Measurements from ENCODE around the gene JADE2. TPM values are rescaled to one million over a fixed set of nuclear protein-coding genes. Genes with fewer than 3 reads are reported as not detected.

JADE2 gene
- total and polyA plus RNA-seq, 4 donors: 12.4 to 53.5 (median 20.3) TPM

DNA sequence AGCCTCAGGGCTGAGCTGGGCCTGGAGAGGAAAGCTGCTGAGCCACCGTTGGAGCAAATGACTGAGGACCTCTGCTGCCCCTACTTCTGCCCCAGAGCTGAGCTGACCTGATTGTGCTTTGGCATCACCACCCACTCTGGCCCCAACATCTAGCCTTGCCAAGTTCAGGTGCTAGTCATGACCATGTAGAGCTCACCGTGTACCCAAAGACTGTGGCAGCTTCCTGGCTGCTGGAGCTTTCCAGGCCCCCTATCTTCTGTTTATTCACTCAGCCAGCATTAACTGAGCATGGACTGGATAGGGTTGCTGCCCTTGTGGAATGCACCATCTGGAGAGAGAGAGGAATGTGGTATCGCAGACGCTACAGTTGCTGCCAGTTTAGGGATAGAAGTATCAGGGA lies 49.1 kb downstream of the JADE2 start:
- WGBS, 2 donors: 75 to 79% methylated on average over 4 of the region's 4 CpGs
- no peak for DNase-seq
- H3K9ac ChIP-seq (ENCODE audit: insufficient read depth in 1 of 2, low read length in 2 of 2): no peak overlapping the region
- H3K27ac ChIP-seq (ENCODE audit: low read depth in 1 of 2, low read length in 1 of 2): no peak overlapping the region
- TF ChIP-seq, protein P1, sequence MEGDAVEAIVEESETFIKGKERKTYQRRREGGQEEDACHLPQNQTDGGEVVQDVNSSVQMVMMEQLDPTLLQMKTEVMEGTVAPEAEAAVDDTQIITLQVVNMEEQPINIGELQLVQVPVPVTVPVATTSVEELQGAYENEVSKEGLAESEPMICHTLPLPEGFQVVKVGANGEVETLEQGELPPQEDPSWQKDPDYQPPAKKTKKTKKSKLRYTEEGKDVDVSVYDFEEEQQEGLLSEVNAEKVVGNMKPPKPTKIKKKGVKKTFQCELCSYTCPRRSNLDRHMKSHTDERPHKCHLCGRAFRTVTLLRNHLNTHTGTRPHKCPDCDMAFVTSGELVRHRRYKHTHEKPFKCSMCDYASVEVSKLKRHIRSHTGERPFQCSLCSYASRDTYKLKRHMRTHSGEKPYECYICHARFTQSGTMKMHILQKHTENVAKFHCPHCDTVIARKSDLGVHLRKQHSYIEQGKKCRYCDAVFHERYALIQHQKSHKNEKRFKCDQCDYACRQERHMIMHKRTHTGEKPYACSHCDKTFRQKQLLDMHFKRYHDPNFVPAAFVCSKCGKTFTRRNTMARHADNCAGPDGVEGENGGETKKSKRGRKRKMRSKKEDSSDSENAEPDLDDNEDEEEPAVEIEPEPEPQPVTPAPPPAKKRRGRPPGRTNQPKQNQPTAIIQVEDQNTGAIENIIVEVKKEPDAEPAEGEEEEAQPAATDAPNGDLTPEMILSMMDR (IDR thresholded peaks at IDR 0.05; ENCODE audit: control extremely low read depth, extremely low read depth): no peak
- no peaks in the 10 kb centered on the region for H3K27me3 ChIP-seq (ENCODE audit: control insufficient read depth in 3 of 3, insufficient read depth in 3 of 3, low read length in 2 of 3)
- no peak for ATAC-seq (ENCODE audit: insufficient read depth, low FRiP score)
- H3K4me3 ChIP-seq: no peak overlapping the region
- peaks cover 0 to 78% (median 35%) of the 10 kb centered on the region in 4 donors for H3K36me3 ChIP-seq (ENCODE audit: control insufficient read depth in 4 of 4, insufficient read depth in 4 of 4, low read length in 4 of 4)
- H3K9me3 ChIP-seq (ENCODE audit: control insufficient read depth in 4 of 4, insufficient read depth in 3 of 4, low read length in 3 of 4): no peaks in the 10 kb centered on the region
- H3K4me1 ChIP-seq (ENCODE audit: control insufficient read depth in 5 of 5, insufficient read depth in 5 of 5, low read length in 5 of 5): peaks cover 0 to 14% (median 0%) of the 10 kb centered on the region in 5 donors

DNA sequence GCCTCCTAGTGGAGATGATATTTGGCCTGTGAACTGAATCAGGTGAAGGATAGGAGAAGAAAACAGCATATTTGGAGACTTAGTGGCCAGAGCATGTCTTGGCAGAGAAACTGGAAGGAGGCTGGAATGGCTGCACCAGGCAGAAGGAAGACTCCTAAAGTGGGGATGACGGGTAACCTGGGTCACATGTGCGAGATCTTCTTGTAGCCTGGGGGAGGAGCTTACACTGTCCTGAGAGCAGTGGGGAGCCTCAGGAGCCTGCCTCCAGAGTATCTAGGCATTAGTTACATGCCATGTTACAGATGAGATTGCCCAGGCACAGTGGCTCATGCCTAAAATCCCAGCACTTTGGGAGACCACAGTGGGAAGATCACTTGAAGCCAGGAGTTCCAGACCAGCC lies 49.8 kb downstream of the JADE2 start:
- no peak overlapping the region for H3K4me3 ChIP-seq
- TF ChIP-seq, protein P1 (IDR thresholded peaks at IDR 0.05; ENCODE audit: control extremely low read depth, extremely low read depth): no peak
- H3K9ac ChIP-seq (ENCODE audit: insufficient read depth in 1 of 2, low read length in 2 of 2): no peak overlapping the region
- WGBS, 2 donors: 80 to 88% methylated on average over 2 of the region's 2 CpGs
- H3K27ac ChIP-seq (ENCODE audit: low read depth in 1 of 2, low read length in 1 of 2): peak overlapping the region in 1 of 2 donors; percentile 24
- H3K36me3 ChIP-seq (ENCODE audit: control insufficient read depth in 4 of 4, insufficient read depth in 4 of 4, low read length in 4 of 4): peaks cover 0 to 78% (median 36%) of the 10 kb centered on the region in 4 donors
- H3K4me1 ChIP-seq (ENCODE audit: control insufficient read depth in 5 of 5, insufficient read depth in 5 of 5, low read length in 5 of 5): peaks cover 0 to 11% (median 0%) of the 10 kb centered on the region in 5 donors
- no peaks in the 10 kb centered on the region for H3K9me3 ChIP-seq (ENCODE audit: control insufficient read depth in 4 of 4, insufficient read depth in 3 of 4, low read length in 3 of 4)
- no peaks in the 10 kb centered on the region for H3K27me3 ChIP-seq (ENCODE audit: control insufficient read depth in 3 of 3, insufficient read depth in 3 of 3, low read length in 2 of 3)
- ATAC-seq (ENCODE audit: insufficient read depth, low FRiP score) (no peak), DNase-seq (no peak)

DNA sequence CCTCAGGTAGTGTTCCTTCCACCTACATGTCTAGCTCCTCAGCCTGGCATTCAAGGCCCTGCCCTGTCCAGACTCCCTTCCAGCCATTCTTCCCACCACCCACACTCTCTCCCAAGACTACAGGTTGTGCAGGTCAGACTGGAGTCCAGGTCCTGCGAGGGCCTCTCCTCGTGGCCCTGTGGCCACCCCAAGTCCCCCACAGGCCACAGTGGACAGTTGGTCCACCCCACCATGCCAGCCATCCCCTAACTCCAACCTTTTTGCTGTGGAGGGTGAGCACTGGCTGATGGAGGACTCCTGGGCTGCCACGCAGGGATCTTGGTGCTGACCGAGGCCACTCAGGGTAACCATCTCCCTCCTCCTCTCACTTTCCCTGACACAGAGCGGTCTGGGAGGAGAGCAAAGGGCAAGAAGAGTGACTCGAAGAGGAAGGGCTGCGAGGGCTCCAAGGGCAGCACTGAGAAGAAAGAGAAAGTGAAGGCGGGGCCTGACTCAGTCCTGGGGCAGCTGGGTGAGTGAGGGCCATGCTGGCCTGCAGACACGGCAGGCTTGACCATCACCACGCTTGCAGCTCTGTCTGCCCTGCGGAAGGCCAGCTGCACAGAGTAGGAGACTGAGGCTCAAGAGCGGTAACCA lies 51.0 kb downstream of the JADE2 start:
- Histone ChIP-seq H3K27ac (ENCODE audit: low read depth in 1 of 2, low read length in 1 of 2) (no peak overlapping the region), H3K4me1 (ENCODE audit: control insufficient read depth in 5 of 5, insufficient read depth in 5 of 5, low read length in 5 of 5) (peaks cover 0 to 11% (median 0%) of the 10 kb centered on the region in 5 donors), H3K9me3 (ENCODE audit: control insufficient read depth in 4 of 4, insufficient read depth in 3 of 4, low read length in 3 of 4) (no peaks in the 10 kb centered on the region), H3K27me3 (ENCODE audit: control insufficient read depth in 3 of 3, insufficient read depth in 3 of 3, low read length in 2 of 3) (no peaks in the 10 kb centered on the region), H3K4me3 (no peak overlapping the region), H3K36me3 (ENCODE audit: control insufficient read depth in 4 of 4, insufficient read depth in 4 of 4, low read length in 4 of 4) (peaks cover 0 to 79% (median 36%) of the 10 kb centered on the region in 4 donors), H3K9ac (ENCODE audit: insufficient read depth in 1 of 2, low read length in 2 of 2) (no peak overlapping the region)
- ATAC-seq (ENCODE audit: insufficient read depth, low FRiP score) (no peak), DNase-seq (no peak)
- TF ChIP-seq, protein P1 (IDR thresholded peaks at IDR 0.05; ENCODE audit: control extremely low read depth, extremely low read depth): no peak
- 88% methylated on average over 12 of the region's 12 CpGs for WGBS, 2 donors
